GM21447 (cell line): ENCODE results near the gene KIF3C.
"Not testable (repeated sequence)": the region's sequence is repeated elsewhere in the genome, so short reads cannot be mapped to it uniquely, and the experiment has no call there.

Experiments used
- ATAC-seq: cut with Tn5 transposase; IDR thresholded peaks from one replicate; pipeline ENCODE4 v1.9.1; 2021; ENCODE audit not compliant: unreplicated experiment

The KIF3C gene

GRCh38 chr2:25966531-25967270, 15.6 kb downstream of the KIF3C start:
- no peak for ATAC-seq

- ATAC-seq, result no peak
These were observed 17.4 kb downstream of the KIF3C start for GRCh38 chr2:25964891-25965290.

GRCh38 chr2:25960920-25961319, 21.4 kb downstream of the KIF3C start:
- ATAC-seq, result no peak

GRCh38 chr2:25960396-25960795, 21.9 kb downstream of the KIF3C start:
- no peak for ATAC-seq

- ATAC-seq, result not testable (repeated sequence)
These were observed 23.7 kb downstream of the KIF3C start for GRCh38 chr2:25958611-25959010.

GRCh38 chr2:25957743-25958142, 24.6 kb downstream of the KIF3C start:
- no peak for ATAC-seq

- ATAC-seq, result no peak
These were observed 26.3 kb downstream of the KIF3C start for GRCh38 chr2:25955869-25956535.

- ATAC-seq, result no peak
These were observed 27.3 kb downstream of the KIF3C start for GRCh38 chr2:25955036-25955435.

- ATAC-seq, result no peak
These were observed 28.0 kb downstream of the KIF3C start for GRCh38 chr2:25954199-25954752.

- ATAC-seq, result no peak
These were observed 31.2 kb downstream of the KIF3C start for GRCh38 chr2:25951071-25951547.

GRCh38 chr2:25948437-25948836, 33.9 kb downstream of the KIF3C start:
- no peak for ATAC-seq

- ATAC-seq, result no peak
These were observed 41.3 kb downstream of the KIF3C start for GRCh38 chr2:25941042-25941441.

GRCh38 chr2:25939257-25939668, 43.0 kb downstream of the KIF3C start:
- no peak for ATAC-seq

- no peak for ATAC-seq
These were observed 44.0 kb downstream of the KIF3C start for GRCh38 chr2:25938345-25938744.

- no peak for ATAC-seq
These were observed 45.3 kb downstream of the KIF3C start for GRCh38 chr2:25936889-25937545.

GRCh38 chr2:25933622-25934021, 48.7 kb downstream of the KIF3C start:
- ATAC-seq, result no peak

GRCh38 chr2:25929789-25930473, 52.4 kb downstream of the KIF3C start:
- ATAC-seq, result no peak

- no peak for ATAC-seq
These were observed 53.6 kb downstream of the KIF3C start for GRCh38 chr2:25928668-25929067.

- no peak for ATAC-seq
These were observed 55.1 kb downstream of the KIF3C start for GRCh38 chr2:25926984-25927756.

- no peak for ATAC-seq
These were observed 59.8 kb downstream of the KIF3C start for GRCh38 chr2:25922501-25922900.
